GM23248 (cell line): ENCODE data around the gene ZNF385B.

Experiments
- EZH2 ChIP-seq: fragments of 200-600 bp; sonication (generic); IDR thresholded peaks from 2 replicates; pipeline ENCODE4 v1.6.1; 2018; ENCODE audit warnings: antibody characterized with exemption, mild to moderate bottlenecking; ENCODE audit not compliant: insufficient read depth, poor library complexity, severe bottlenecking
- EZH2phosphoT487 ChIP-seq: fragments of 200-600 bp; sonication (generic); IDR thresholded peaks from 2 replicates; pipeline ENCODE4 v1.6.1; 2018; ENCODE audit warnings: antibody characterized with exemption, moderate library complexity, mild to moderate bottlenecking, low read depth; ENCODE audit not compliant: insufficient read depth

GRCh38 chr2:179893616-179894015 lies 32.2 kb upstream of the ZNF385B start:
- no peak for TF ChIP-seq EZH2
- TF ChIP-seq EZH2phosphoT487 = no peak
